K562 (cell line): Measurements from ENCODE around the gene RAI14. TPM values are rescaled to one million over a fixed set of nuclear protein-coding genes. Genes with fewer than 3 reads are reported as not detected.

Experiments
- BHLHE40 ChIP-seq: IDR thresholded peaks from 2 replicates; pipeline ENCODE4 v1.6.1; 2011; ENCODE audit warnings: low read length, improper control_type of control experiment
- CBFA2T3 ChIP-seq: fragments of 450-650 bp; IDR thresholded peaks from 2 replicates; pipeline ENCODE4 v1.6.1; 2017
- CEBPB ChIP-seq: fragments of 450-650 bp; IDR thresholded peaks from 2 replicates; pipeline ENCODE4 v1.6.1; 2016; ENCODE audit warnings: missing genetic modification characterization, missing compliant biosample characterization
- CREB1 ChIP-seq, 2 experiments: sonication (generic) in 1 of 2; formaldehyde crosslinking in 1 of 2; IDR thresholded peaks; 2 replicates each; pipeline versions ENCODE4 v1.6.1 to v1.8.0; 2012 to 2022; ENCODE audit warnings: inconsistent platforms in 1 of 2, mild to moderate bottlenecking in 1 of 2, missing genetic modification reagents in 1 of 2, moderate library complexity in 1 of 2
- CTBP1 ChIP-seq: fragments of 450-650 bp; IDR thresholded peaks from 2 replicates; pipeline ENCODE4 v1.6.1; 2016; ENCODE audit warnings: borderline replicate concordance
- DPF2 ChIP-seq: fragments of 450-650 bp; IDR thresholded peaks from 2 replicates; pipeline ENCODE4 v1.6.1; 2016
- ELK1 ChIP-seq: sonication (generic); formaldehyde crosslinking; IDR thresholded peaks from 2 replicates; pipeline ENCODE4 v1.8.1; 2022; ENCODE audit warnings: missing genetic modification reagents
- ESRRA ChIP-seq: fragments of 450-650 bp; IDR thresholded peaks from 2 replicates; pipeline ENCODE4 v1.6.1; 2014; ENCODE audit warnings: low read depth, mild to moderate bottlenecking, moderate library complexity, borderline replicate concordance
- ETV5 ChIP-seq: sonication (generic); formaldehyde crosslinking; IDR thresholded peaks from 2 replicates; pipeline ENCODE4 v1.4.0; 2020; ENCODE audit warnings: low read depth, mild to moderate bottlenecking, missing genetic modification reagents
- GABPB1 ChIP-seq: sonication (generic); formaldehyde crosslinking; IDR thresholded peaks from 2 replicates; pipeline ENCODE4 v1.8.0; 2022; ENCODE audit warnings: mild to moderate bottlenecking, missing genetic modification reagents
- HDAC6 ChIP-seq: IDR thresholded peaks from 2 replicates; pipeline ENCODE4 v1.6.1; 2012; ENCODE audit warnings: low read depth, mild to moderate bottlenecking, control low read depth, inconsistent platforms, low read length, moderate library complexity
- HNRNPLL ChIP-seq: fragments of 200-400 bp; formaldehyde crosslinking; IDR thresholded peaks from 2 replicates; pipeline ENCODE4 v1.6.1; 2017; ENCODE audit warnings: low read length, low read depth, mild to moderate bottlenecking; ENCODE audit not compliant: poor library complexity, severe bottlenecking
- KLF13 ChIP-seq: fragments of 450-650 bp; IDR thresholded peaks from 2 replicates; pipeline ENCODE4 v1.6.1; 2016; ENCODE audit warnings: missing genetic modification characterization, low read depth, mild to moderate bottlenecking, missing compliant biosample characterization, moderate library complexity, borderline replicate concordance
- NBN ChIP-seq: fragments of 450-650 bp; IDR thresholded peaks from 2 replicates; pipeline ENCODE4 v1.6.1; 2016; ENCODE audit warnings: low read depth, mild to moderate bottlenecking
- NFE2 ChIP-seq: IDR thresholded peaks from 2 replicates; pipeline ENCODE4 v1.6.1; 2014; ENCODE audit warnings: antibody characterized with exemption, low read depth
- NONO ChIP-seq, 2 experiments: fragments of 200-400 bp in 1 of 2; fragments of 450-650 bp in 1 of 2; formaldehyde crosslinking in 1 of 2; IDR thresholded peaks; 2 replicates each; pipeline ENCODE4 v1.6.1; 2017; ENCODE audit warnings: low read depth in 2 of 2, mild to moderate bottlenecking in 2 of 2, moderate library complexity in 2 of 2, low read length in 1 of 2
- RBFOX2 ChIP-seq: fragments of 200-400 bp; formaldehyde crosslinking; IDR thresholded peaks from 2 replicates; pipeline ENCODE4 v1.6.1; 2017; ENCODE audit warnings: low read depth, mild to moderate bottlenecking, low read length, moderate library complexity
- RBM39 ChIP-seq: fragments of 200-400 bp; formaldehyde crosslinking; optimal IDR thresholded peaks from 2 replicates; pipeline ENCODE3; 2018; ENCODE audit warnings: low read depth, low read length
- U2AF2 ChIP-seq: fragments of 200-400 bp; formaldehyde crosslinking; optimal IDR thresholded peaks from 2 replicates; pipeline ENCODE3; 2017; ENCODE audit warnings: low read depth, mild to moderate bottlenecking, low read length
- ZNF143 ChIP-seq: sonication (generic); formaldehyde crosslinking; IDR thresholded peaks from 2 replicates; pipeline ENCODE4 v1.9.0; 2022; ENCODE audit warnings: mild to moderate bottlenecking, missing genetic modification reagents
- ZNF445 ChIP-seq: fragments of 250-450 bp; sonication (Bioruptor Pico); IDR thresholded peaks from 2 replicates; pipeline ENCODE4 v1.4.0; 2020; ENCODE audit warnings: low read depth, mild to moderate bottlenecking, moderate library complexity
- ZNF449 ChIP-seq: fragments of 250-450 bp; sonication (Bioruptor Pico); IDR thresholded peaks from 2 replicates; pipeline ENCODE4 v1.8.0; 2022; ENCODE audit warnings: moderate library complexity, mild to moderate bottlenecking, inconsistent platforms
- ZNF584 ChIP-seq: fragments of 200-800 bp; sonication (Bioruptor generic); IDR thresholded peaks from 2 replicates; pipeline ENCODE4 v1.6.1; 2016; ENCODE audit warnings: low read depth, mild to moderate bottlenecking, missing genetic modification characterization, missing compliant biosample characterization
- ZNF592 ChIP-seq: fragments of 450-650 bp; IDR thresholded peaks from 2 replicates; pipeline ENCODE4 v1.6.1; 2017; ENCODE audit warnings: antibody characterized with exemption, mild to moderate bottlenecking
- polyA plus RNA-seq, 8 experiments: library from polyadenylated mRNA; depleted of rRNA in 4 of 8; stranded (reverse) in 5 of 8; unstranded in 3 of 8; fragments of >200 nt; fragmentation: Nextera tagmentation in 2 of 8; fragmentation: Illumina TruSeq in 1 of 8; extraction: Ambion mirVana in 2 of 8; extraction: Trizol in 1 of 8; gene quantifications; 2 replicates each; pipeline versions ENCODE4 v1.2.1 to v1.2.3, GENCODE V29; 2011 to 2014; ENCODE audit warnings: inconsistent platforms in 1 of 8, missing spikeins in 1 of 8
- total RNA-seq, 7 experiments: library from RNA; depleted of rRNA in 6 of 7; stranded (reverse); fragments of >200 nt in 6 of 7; fragmentation: Illumina TruSeq in 2 of 7; extraction: Trizol in 2 of 7; gene quantifications; 2 replicates each; pipeline versions ENCODE4 v1.2.1 to v1.2.3, GENCODE V29; 2011 to 2021; ENCODE audit warnings: low replicate concordance in 1 of 7

RAI14 gene
- total and polyA plus RNA-seq, 9 of the 15 experiments (the other 6 are each of a cell fraction or from before 2014, with no cell fraction given), result 11.3 to 82.5 (median 34.8) TPM

GRCh38 chr5:34866989-34867471 lies 210.9 kb downstream of the RAI14 start (continued):
- TF ChIP-seq ZNF592 (peak; percentile 98), ZNF445 (CRISPR knock-in tag) (0 out of 2 replicates have a peak, but pooled peaks have one; percentile 14), NONO (IDR thresholded peaks at IDR 0.05; ENCODE audit: low read depth in 2 of 2, low read length in 1 of 2) (no peak), KLF13 (tag) (no peak), NFE2 (peak; percentile 100), ZNF143 (CRISPR knock-in tag) (no peak), HDAC6 (no peak), ETV5 (CRISPR knock-in tag) (no peak), ESRRA (peak; percentile 35), BHLHE40 (0 out of 2 replicates have a peak, but pooled peaks have one; percentile 32), ZNF584 (CRISPR knock-in tag) (no peak), HNRNPLL (peak; percentile 44), ELK1 (no peak), CBFA2T3 (peak; percentile 55), CEBPB (tag) (no peak), DPF2 (peak; percentile 97), NBN (peak; percentile 71; the same call in 1 of the 2 replicates), CTBP1 (peak; percentile 80), RBM39 (no peak), RBFOX2 (peak; percentile 51; the same call in 1 of the 2 replicates), ZNF449 (CRISPR knock-in tag) (peak; percentile 99; the same call in 1 of the 2 replicates), GABPB1 (CRISPR knock-in tag) (no peak), CREB1 (IDR thresholded peaks at IDR 0.05) (no peak; the same call in 1 of the 2 replicates), CREB1 (CRISPR knock-in tag; IDR thresholded peaks at IDR 0.05) (no peak), U2AF2 (no peak)
